ENCODE measurements around the gene LAMA3. TPM values are rescaled to one million over a fixed set of nuclear protein-coding genes. Genes with fewer than 3 reads are reported as not detected.
A peak's percentile ranks its signal among the peaks of the same experiment; 100 is the strongest.

Gene LAMA3
- total and polyA plus RNA-seq, 2 donors (not counting 3 experiments of a cell fraction or from before 2014, with no cell fraction given): 2.6 to 12.3 TPM

- no peak overlapping the region for H3K9ac ChIP-seq (replicated peaks; ENCODE audit: extremely low read depth, insufficient read depth, low read length)
- CTCF ChIA-PET: interaction anchor here (1.0 kb wide), 1 partner anchor 103 kb away, joined by 4 read pairs; no protein-coding TSS in a partner anchor
- DNase-seq (ENCODE audit: low read depth, low spot score): no peak
- no peaks in the 10 kb centered on the region for H3K79me2 ChIP-seq (ENCODE audit: control insufficient read depth, insufficient read depth, low read length)
- H3K4me1 ChIP-seq (ENCODE audit: control insufficient read depth, extremely low read depth, insufficient read depth, low read length): no peaks in the 10 kb centered on the region
- H2AFZ ChIP-seq (ENCODE audit: low read depth, low read length): no peak overlapping the region
- no peak overlapping the region for H3K27ac ChIP-seq (ENCODE audit: insufficient read depth, low read depth, low read length)
- peak; percentile 71 for FAIRE-seq
- intact Hi-C loops (cut with micrococcal nuclease): no loop called here
- peak; percentile 50 for TF ChIP-seq FOS (IDR thresholded peaks at IDR 0.05; ENCODE audit: borderline replicate concordance, insufficient read depth, low read length)
- TF ChIP-seq POLR2AphosphoS5 (IDR thresholded peaks at IDR 0.05; ENCODE audit: insufficient read depth, low read depth, low read length): no peak
- no TSS peak for BruUV-seq (replicated peaks)
- no peaks in the 10 kb centered on the region for H4K20me1 ChIP-seq (replicated peaks; ENCODE audit: control insufficient read depth, extremely low read depth, insufficient read depth, low read length)
- H3K9me3 ChIP-seq (replicated peaks; ENCODE audit: control insufficient read depth, insufficient read depth, low read length): no peaks in the 10 kb centered on the region
- dilution Hi-C loops (cut with MboI; ENCODE audit: extremely low pct_ligation_motif_present, low sequenced_read_pairs): no loop called here
- H3K36me3 ChIP-seq (ENCODE audit: control insufficient read depth in 2 of 2, extremely low read depth in 1 of 2, insufficient read depth in 2 of 2, low read length in 2 of 2): no peaks in the 10 kb centered on the region
- no peak overlapping the region for H3K4me3 ChIP-seq (replicated peaks in 1 of 3; ENCODE audit: insufficient read depth in 1 of 3, low read depth in 1 of 3, low read length in 3 of 3)
- POLR2A ChIA-PET: no interaction called here
- no peaks in the 10 kb centered on the region for H3K9me1 ChIP-seq (replicated peaks; ENCODE audit: control insufficient read depth, extremely low read depth, insufficient read depth, low read length)
- H3K4me2 ChIP-seq (ENCODE audit: insufficient read depth, low read length): no peak overlapping the region
- H3K27me3 ChIP-seq (ENCODE audit: control insufficient read depth in 2 of 2, insufficient read depth in 2 of 2, low read length in 2 of 2): no peaks in the 10 kb centered on the region
Observed at GRCh38 chr18:23805898-23806297, 116.6 kb downstream of the LAMA3 start.

GRCh38 chr18:23809415-23809814 lies 120.2 kb downstream of the LAMA3 start:
- Histone ChIP-seq H3K9me1 (replicated peaks; ENCODE audit: control insufficient read depth, extremely low read depth, insufficient read depth, low read length) (no peaks in the 10 kb centered on the region), H4K20me1 (replicated peaks; ENCODE audit: control insufficient read depth, extremely low read depth, insufficient read depth, low read length) (no peaks in the 10 kb centered on the region), H3K79me2 (ENCODE audit: control insufficient read depth, insufficient read depth, low read length) (no peaks in the 10 kb centered on the region), H3K36me3 (ENCODE audit: control insufficient read depth in 2 of 2, extremely low read depth in 1 of 2, insufficient read depth in 2 of 2, low read length in 2 of 2) (no peaks in the 10 kb centered on the region), H3K9ac (replicated peaks; ENCODE audit: extremely low read depth, insufficient read depth, low read length) (no peak overlapping the region), H3K27me3 (ENCODE audit: control insufficient read depth in 2 of 2, insufficient read depth in 2 of 2, low read length in 2 of 2) (no peaks in the 10 kb centered on the region), H3K4me1 (ENCODE audit: control insufficient read depth, extremely low read depth, insufficient read depth, low read length) (no peaks in the 10 kb centered on the region), H2AFZ (ENCODE audit: low read depth, low read length) (no peak overlapping the region), H3K4me3 (replicated peaks in 1 of 3; ENCODE audit: insufficient read depth in 1 of 3, low read depth in 1 of 3, low read length in 3 of 3) (no peak overlapping the region), H3K4me2 (ENCODE audit: insufficient read depth, low read length) (no peak overlapping the region), H3K9me3 (replicated peaks; ENCODE audit: control insufficient read depth, insufficient read depth, low read length) (no peaks in the 10 kb centered on the region), H3K27ac (ENCODE audit: insufficient read depth, low read depth, low read length) (no peak overlapping the region)
- BruUV-seq (replicated peaks): no TSS peak
- dilution Hi-C loops (cut with MboI; ENCODE audit: extremely low pct_ligation_motif_present, low sequenced_read_pairs) (no loop called here), intact Hi-C loops (cut with micrococcal nuclease) (no loop called here)
- ChIA-PET POLR2A (no interaction called here), CTCF (interaction anchor here (1.3 to 3.2 kb wide), 5 partner anchors 106 to 293 kb away, joined by 4 to 48 read pairs (median 7); no protein-coding TSS in a partner anchor)
- TF ChIP-seq EZH2 (IDR thresholded peaks at IDR 0.05; ENCODE audit: borderline replicate concordance, low read depth, low read length, severe bottlenecking) (no peak), POLR2A (IDR thresholded peaks at IDR 0.05; ENCODE audit: low read depth, low read length) (no peak), GATA2 (IDR thresholded peaks at IDR 0.05; ENCODE audit: insufficient read depth, insufficient read length, low read depth, low read length) (no peak), POLR2AphosphoS5 (IDR thresholded peaks at IDR 0.05; ENCODE audit: insufficient read depth, low read depth, low read length) (no peak), CTCF (IDR thresholded peaks at IDR 0.05; ENCODE audit: extremely low read depth in 1 of 2, insufficient read depth in 1 of 2, low read depth in 1 of 2, low read length in 2 of 2) (no peak), FOS (IDR thresholded peaks at IDR 0.05; ENCODE audit: borderline replicate concordance, insufficient read depth, low read length) (no peak)
- no peak for DNase-seq (ENCODE audit: low read depth, low spot score)
- FAIRE-seq: no peak

Data from endothelial cell of umbilical vein (primary cell).